GM12878 (cell line): ENCODE data around the gene ATP1B1. TPM values are rescaled to one million over a fixed set of nuclear protein-coding genes. Genes with fewer than 3 reads are reported as not detected.

Experiments used
- ATAC-seq: fragments of 200-7000 bp; cut with Tn5 transposase; 3 replicates; pipeline ENCODE4 v1.9.1; 2020; ENCODE audit warnings: mild to moderate bottlenecking, moderate library complexity
- BruUV-seq: library from RNA; stranded (reverse); fragments of 400-500 nt; replicated peaks from 2 replicates; lab custom pipeline; 2021; lab: Mats Ljungman, UMichigan
- CTCF ChIA-PET: fragments of 300-600 bp; sonication (Branson Sonifier 250); formaldehyde crosslinking; extraction: SDS; loops from one replicate; lab custom pipeline; 2021; ENCODE audit warnings: inconsistent platforms; lab: Yijun Ruan, JAX
- POLR2A ChIA-PET: fragments of 350-600 bp; formaldehyde crosslinking; extraction: SDS; loops from one replicate; lab custom pipeline; 2021; ENCODE audit warnings: inconsistent platforms; lab: Charles Lee
- RAD21 ChIA-PET: fragments of 300-600 bp; sonication (Branson Sonifier 250); formaldehyde crosslinking; loops from one replicate; lab custom pipeline; 2023; ENCODE audit warnings: antibody characterized with exemption; ENCODE audit not compliant: unreplicated experiment; lab: Charles Lee
- SMC1A ChIA-PET: fragments of 300-600 bp; sonication (Branson Sonifier 250); formaldehyde crosslinking; loops from one replicate; lab custom pipeline; 2023; ENCODE audit not compliant: unreplicated experiment, uncharacterized antibody; lab: Charles Lee
- DNase-seq: peaks from one replicate; pipeline ENCODE4 v3.0.0-alpha.2; 2011; ENCODE audit warnings: low read depth, low spot score
- FAIRE-seq: peaks from 3 replicates; lab custom pipeline; 2011; peaks lifted over from hg19 to GRCh38; lab: Jason Lieb, UNC
- H2AFZ ChIP-seq: 2 replicates; pipeline ENCODE4 v1.6.0; 2011; ENCODE audit warnings: low read depth, low read length, control low read depth; ENCODE audit not compliant: control insufficient read depth
- H3K27ac ChIP-seq: 2 replicates; pipeline ENCODE4 v1.5.1; 2011; ENCODE audit warnings: control low read depth; ENCODE audit not compliant: control insufficient read depth, insufficient read depth
- H3K27me3 ChIP-seq, 2 experiments: replicated peaks in 1 of 2; 2 replicates each; pipeline versions ENCODE4 v1.6.0 to v1.6.1; 2011; ENCODE audit warnings: low read length in 1 of 2; ENCODE audit not compliant: control insufficient read depth in 2 of 2, insufficient read depth in 2 of 2
- H3K36me3 ChIP-seq, 2 experiments: 2 replicates each; pipeline ENCODE4 v1.5.1; 2011; ENCODE audit warnings: low read length in 1 of 2; ENCODE audit not compliant: control insufficient read depth in 2 of 2, insufficient read depth in 2 of 2
- H3K4me1 ChIP-seq: 2 replicates; pipeline ENCODE4 v1.6.1; 2011; ENCODE audit warnings: mild to moderate bottlenecking, low read length, moderate library complexity, mixed read lengths; ENCODE audit not compliant: control insufficient read depth, insufficient read depth
- H3K4me2 ChIP-seq: 2 replicates; pipeline ENCODE4 v1.6.0; 2011; ENCODE audit warnings: control low read depth; ENCODE audit not compliant: control insufficient read depth, insufficient read depth
- H3K4me3 ChIP-seq: fragments of 200-600 bp; sonication (generic); 2 replicates; pipeline ENCODE4 v1.5.1; 2016
- H3K79me2 ChIP-seq: 2 replicates; pipeline ENCODE4 v1.6.0; 2011; ENCODE audit warnings: low read length; ENCODE audit not compliant: control insufficient read depth, insufficient read depth
- H3K9ac ChIP-seq: 2 replicates; pipeline ENCODE4 v1.8.0; 2011; ENCODE audit warnings: low read length, control low read depth, mixed read lengths; ENCODE audit not compliant: control insufficient read depth, insufficient read depth
- H3K9me3 ChIP-seq: replicated peaks from 3 replicates; pipeline ENCODE4 v1.5.1; 2011; ENCODE audit warnings: mild to moderate bottlenecking, low read length; ENCODE audit not compliant: control insufficient read depth, insufficient read depth
- H4K20me1 ChIP-seq: 2 replicates; pipeline ENCODE4 v1.6.0; 2011; ENCODE audit not compliant: control insufficient read depth, insufficient read depth
- CEBPZ ChIP-seq: fragments of 150-350 bp; IDR thresholded peaks from 2 replicates; pipeline ENCODE4 v1.6.1; 2016; ENCODE audit warnings: low read depth, low read length
- EP300 ChIP-seq, 2 experiments: fragments of 150-350 bp in 1 of 2; IDR thresholded peaks; 2 replicates each; pipeline ENCODE4 v1.6.1; 2011 to 2012; ENCODE audit warnings: low read depth in 2 of 2, low read length in 2 of 2, borderline replicate concordance in 1 of 2, improper control_type of control experiment in 1 of 2, inconsistent platforms in 1 of 2; ENCODE audit not compliant: control insufficient read depth in 1 of 2
- FOXK2 ChIP-seq: fragments of 450-650 bp; IDR thresholded peaks from 2 replicates; pipeline ENCODE4 v1.6.1; 2017; ENCODE audit warnings: mild to moderate bottlenecking, moderate library complexity
- HDAC6 ChIP-seq: fragments of 200-600 bp; sonication (generic); IDR thresholded peaks from one replicate; pipeline ENCODE4 v1.8.0; 2017; ENCODE audit warnings: antibody characterized with exemption; ENCODE audit not compliant: unreplicated experiment
- LARP7 ChIP-seq: fragments of 450-650 bp; IDR thresholded peaks from 2 replicates; pipeline ENCODE4 v1.6.1; 2017; ENCODE audit warnings: mild to moderate bottlenecking
- NFXL1 ChIP-seq: fragments of 450-650 bp; IDR thresholded peaks from 2 replicates; pipeline ENCODE4 v1.6.1; 2017; ENCODE audit warnings: antibody characterized with exemption, mild to moderate bottlenecking, borderline replicate concordance
- NFYA ChIP-seq: IDR thresholded peaks from 2 replicates; pipeline ENCODE4 v1.6.1; 2011; ENCODE audit warnings: low read depth, mild to moderate bottlenecking, low read length, improper control_type of control experiment, borderline replicate concordance
- PML ChIP-seq: IDR thresholded peaks from 2 replicates; pipeline ENCODE4 v1.6.1; 2012; ENCODE audit warnings: low read length, inconsistent platforms
- RAD51 ChIP-seq: fragments of 450-650 bp; IDR thresholded peaks from 2 replicates; pipeline ENCODE4 v1.6.1; 2016; ENCODE audit warnings: moderate library complexity, mild to moderate bottlenecking, inconsistent platforms
- SREBF2 ChIP-seq: IDR thresholded peaks from 2 replicates; pipeline ENCODE4 v1.6.1; 2012; ENCODE audit warnings: mild to moderate bottlenecking, low read length
- SRF ChIP-seq, 2 experiments: IDR thresholded peaks; 2 replicates each; pipeline ENCODE4 v1.6.1; 2011; ENCODE audit warnings: low read depth in 2 of 2, low read length in 2 of 2, mild to moderate bottlenecking in 1 of 2, moderate library complexity in 1 of 2
- ZNF274 ChIP-seq: IDR thresholded peaks from one replicate; pipeline ENCODE4 v1.8.0; 2011; ENCODE audit not compliant: insufficient read length, insufficient read depth
- ZZZ3 ChIP-seq: IDR thresholded peaks from 2 replicates; pipeline ENCODE4 v1.6.1; 2011; ENCODE audit warnings: low read depth; ENCODE audit not compliant: control insufficient read depth, insufficient read length
- whole genome bisulfite sequencing: methylation state at CpG from one replicate; pipeline ENCODE4 v1.1.6; 2016; ENCODE audit warnings: low lambda C conversion rate; ENCODE audit not compliant: insufficient replicate concordance, insufficient coverage; ENCODE audit errors: missing lambda C conversion rate; 5-methylcytosine and 5-hydroxymethylcytosine counted together
- in situ Hi-C: fragments of 300-500 bp; cut with MboI; formaldehyde crosslinking; loops from 9 replicates; pipeline ENCODE4 v1.14.3; 2018; ENCODE audit warnings: mixed read lengths
- intact Hi-C: fragments of 100-400 bp; cut with micrococcal nuclease; formaldehyde crosslinking; loops from one replicate; pipeline ENCODE4 v1.14.2; 2022; ENCODE audit not compliant: unreplicated experiment
- polyA plus RNA-seq, 11 experiments: library from polyadenylated mRNA; depleted of rRNA in 4 of 11; unstranded in 6 of 11; stranded (reverse) in 5 of 11; fragments of >200 nt; fragmentation: Nextera tagmentation in 4 of 11; fragmentation: Illumina TruSeq in 1 of 11; extraction: Ambion mirVana in 4 of 11; extraction: Trizol in 1 of 11; gene quantifications; 1 replicate in 1 of 11; 2 replicates in 10 of 11; pipeline versions ENCODE4 v1.2.1 to v1.2.3, GENCODE V29; 2011 to 2016; ENCODE audit warnings: inconsistent platforms in 2 of 11, missing spikeins in 2 of 11, low read depth in 1 of 11
- total RNA-seq, 4 experiments: library from RNA; depleted of rRNA in 3 of 4; stranded (reverse); fragments of >200 nt in 3 of 4; fragmentation: Illumina TruSeq in 1 of 4; extraction: Trizol in 1 of 4; gene quantifications; 2 replicates each; pipeline versions ENCODE4 v1.2.1 to v1.2.3, GENCODE V29; 2013 to 2021
- TF ChIP-seq, protein P1 (sequence below): fragments of 450-650 bp; IDR thresholded peaks from 2 replicates; pipeline ENCODE4 v1.6.1; 2017; ENCODE audit warnings: mild to moderate bottlenecking

ATP1B1 gene
- total and polyA plus RNA-seq, 10 of the 15 experiments (the other 5 are each of a cell fraction or from before 2014, with no cell fraction given): 0.84 to 14.0 (median 1.4) TPM

DNA sequence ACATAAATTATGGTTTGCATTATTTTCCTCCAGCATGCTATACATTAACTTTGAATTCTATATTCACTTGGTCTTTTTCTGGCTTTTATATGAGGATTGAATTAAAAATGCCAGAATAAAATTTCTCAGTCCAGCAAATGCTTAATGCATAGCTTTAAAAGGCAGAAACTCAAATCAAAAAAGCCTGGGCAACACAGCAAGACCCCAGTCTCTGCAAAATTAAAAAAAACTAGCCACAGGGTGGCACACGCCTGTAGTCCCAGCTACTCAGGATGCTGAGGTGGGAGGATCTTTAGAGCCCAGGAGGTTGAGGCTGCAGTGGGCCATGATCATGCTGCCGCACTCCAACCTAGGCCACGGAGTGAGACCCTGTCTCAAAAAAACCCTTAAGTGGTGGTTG lies 19.8 kb downstream of the ATP1B1 start (continued):
- TF ChIP-seq NFXL1 (no peak), FOXK2 (no peak), HDAC6 (no peak)

GRCh38 chr1:169127305-169127704 lies 20.8 kb downstream of the ATP1B1 start:
- POLR2A ChIA-PET: interaction anchor here (0.7 to 0.9 kb wide), 4 partner anchors 9 to 521 kb away, joined by 3 to 4 read pairs (median 4); no protein-coding TSS in a partner anchor

More at GRCh38 chr1:169127305-169127704, 20.8 kb downstream of the ATP1B1 start:
- H3K4me2 ChIP-seq: no peak overlapping the region
- no peak for FAIRE-seq
- H4K20me1 ChIP-seq: no peaks in the 10 kb centered on the region
- no peak overlapping the region for H3K27ac ChIP-seq
- no peaks in the 10 kb centered on the region for H3K27me3 ChIP-seq
- intact Hi-C loops: no loop called here
- ChIA-PET RAD21 (interaction anchor here (1.0 to 1.3 kb wide), 4 partner anchors 8 to 524 kb away, joined by 3 to 4 read pairs (median 4); no protein-coding TSS in a partner anchor), SMC1A (interaction anchor here (0.7 to 1.5 kb wide), 5 partner anchors 11 to 221 kb away, joined by 4 to 8 read pairs (median 5); no protein-coding TSS in a partner anchor), CTCF (interaction anchor here (0.5 to 2.7 kb wide), 7 partner anchors 10 to 524 kb away, joined by 3 to 9 read pairs (median 3); no protein-coding TSS in a partner anchor)
- no peak for ATAC-seq
- BruUV-seq: no TSS peak
- H3K4me3 ChIP-seq: no peak overlapping the region
- no peak overlapping the region for H2AFZ ChIP-seq
- H3K9ac ChIP-seq: no peak overlapping the region
- no peaks in the 10 kb centered on the region for H3K79me2 ChIP-seq
- TF ChIP-seq HDAC6 (no peak), PML (no peak), SREBF2 (no peak), CEBPZ (no peak), EP300 (IDR thresholded peaks at IDR 0.05; ENCODE audit: borderline replicate concordance in 1 of 2, control insufficient read depth in 1 of 2, low read depth in 2 of 2, low read length in 2 of 2) (no peak), ZNF274 (no peak), LARP7 (no peak), RAD51 (no peak), NFYA (no peak), SRF (IDR thresholded peaks at IDR 0.05; ENCODE audit: low read depth in 2 of 2, low read length in 2 of 2) (no peak), ZZZ3 (no peak)
- TF ChIP-seq, protein P1, sequence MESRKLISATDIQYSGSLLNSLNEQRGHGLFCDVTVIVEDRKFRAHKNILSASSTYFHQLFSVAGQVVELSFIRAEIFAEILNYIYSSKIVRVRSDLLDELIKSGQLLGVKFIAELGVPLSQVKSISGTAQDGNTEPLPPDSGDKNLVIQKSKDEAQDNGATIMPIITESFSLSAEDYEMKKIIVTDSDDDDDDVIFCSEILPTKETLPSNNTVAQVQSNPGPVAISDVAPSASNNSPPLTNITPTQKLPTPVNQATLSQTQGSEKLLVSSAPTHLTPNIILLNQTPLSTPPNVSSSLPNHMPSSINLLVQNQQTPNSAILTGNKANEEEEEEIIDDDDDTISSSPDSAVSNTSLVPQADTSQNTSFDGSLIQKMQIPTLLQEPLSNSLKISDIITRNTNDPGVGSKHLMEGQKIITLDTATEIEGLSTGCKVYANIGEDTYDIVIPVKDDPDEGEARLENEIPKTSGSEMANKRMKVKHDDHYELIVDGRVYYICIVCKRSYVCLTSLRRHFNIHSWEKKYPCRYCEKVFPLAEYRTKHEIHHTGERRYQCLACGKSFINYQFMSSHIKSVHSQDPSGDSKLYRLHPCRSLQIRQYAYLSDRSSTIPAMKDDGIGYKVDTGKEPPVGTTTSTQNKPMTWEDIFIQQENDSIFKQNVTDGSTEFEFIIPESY: no peak
- in situ Hi-C loops: no loop called here
- DNase-seq: no peak
- H3K36me3 ChIP-seq: no peaks in the 10 kb centered on the region; a peak in 2 of 4 replicates
- 60% methylated on average over 3 of the region's 3 CpGs for WGBS
- no peaks in the 10 kb centered on the region for H3K4me1 ChIP-seq
- H3K9me3 ChIP-seq: no peaks in the 10 kb centered on the region
